ENCODE data around the gene AMDHD2.

The AMDHD2 gene

DNA sequence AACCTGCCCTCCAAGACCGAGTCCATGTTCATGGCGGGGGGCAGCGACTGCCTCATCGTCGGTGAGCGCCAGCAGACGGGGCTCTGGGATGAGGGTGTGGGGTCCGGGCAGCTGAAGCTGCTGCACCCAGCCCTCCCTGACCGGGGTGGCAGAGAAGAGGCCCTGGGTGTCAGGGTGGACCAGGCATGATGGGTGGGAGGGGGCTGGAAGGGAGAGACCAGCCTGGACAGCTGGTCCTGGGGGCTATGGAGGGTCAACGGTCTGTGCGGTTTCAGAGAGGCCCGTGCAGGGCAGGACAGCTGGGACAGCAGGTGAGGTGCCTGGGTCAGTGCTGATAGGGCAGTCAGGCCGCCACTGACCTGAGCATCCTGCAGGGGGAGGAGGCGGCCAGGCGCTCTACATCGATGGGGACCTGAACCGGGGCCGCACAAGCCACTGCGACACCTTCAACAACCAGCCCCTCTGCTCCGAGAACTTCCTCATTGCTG, 19.7 kb upstream of the AMDHD2 start:
- no peak for DNase-seq

DNA sequence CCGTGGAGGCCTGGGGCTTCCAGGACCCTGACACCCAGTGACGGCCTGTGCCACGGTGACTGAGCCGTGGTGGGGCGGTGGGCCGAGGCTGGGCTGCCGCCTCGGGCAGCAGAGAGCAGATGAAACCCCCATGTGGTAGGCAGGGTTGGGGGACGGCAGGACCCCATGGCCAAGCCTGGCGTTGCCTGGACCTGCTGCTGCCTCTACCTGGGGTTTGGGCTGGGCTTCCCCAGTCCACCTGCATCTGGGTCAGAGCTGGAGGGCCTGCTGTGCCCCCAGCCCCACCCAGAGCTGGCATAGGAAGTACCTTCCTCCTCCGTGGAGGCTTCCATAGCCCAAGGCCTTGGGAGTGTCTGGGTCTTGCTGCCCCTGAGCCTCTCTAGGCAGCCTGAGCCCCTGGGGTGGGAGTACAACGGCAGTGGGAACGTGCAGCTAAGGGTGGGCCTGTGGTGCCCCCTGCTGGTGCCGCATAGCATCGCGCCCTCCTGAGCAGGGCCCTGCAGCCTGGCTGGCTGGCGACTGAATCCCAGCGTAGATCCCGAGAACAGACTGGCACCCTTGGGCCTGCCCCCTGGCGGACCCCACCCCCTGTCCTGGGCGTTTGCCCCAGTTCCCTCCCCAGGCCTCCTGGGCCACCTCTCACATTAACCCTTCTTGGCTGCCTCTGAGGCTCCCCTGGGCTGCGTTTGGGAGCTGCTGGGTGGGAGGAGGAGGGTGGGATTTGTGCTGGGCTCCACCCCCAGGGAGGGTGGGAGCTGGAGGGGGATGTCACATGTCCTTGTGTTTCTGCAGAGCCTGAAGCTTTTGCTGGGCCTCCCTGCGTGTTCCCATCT, 19.0 kb upstream of the AMDHD2 start:
- DNase-seq = no peak

DNA sequence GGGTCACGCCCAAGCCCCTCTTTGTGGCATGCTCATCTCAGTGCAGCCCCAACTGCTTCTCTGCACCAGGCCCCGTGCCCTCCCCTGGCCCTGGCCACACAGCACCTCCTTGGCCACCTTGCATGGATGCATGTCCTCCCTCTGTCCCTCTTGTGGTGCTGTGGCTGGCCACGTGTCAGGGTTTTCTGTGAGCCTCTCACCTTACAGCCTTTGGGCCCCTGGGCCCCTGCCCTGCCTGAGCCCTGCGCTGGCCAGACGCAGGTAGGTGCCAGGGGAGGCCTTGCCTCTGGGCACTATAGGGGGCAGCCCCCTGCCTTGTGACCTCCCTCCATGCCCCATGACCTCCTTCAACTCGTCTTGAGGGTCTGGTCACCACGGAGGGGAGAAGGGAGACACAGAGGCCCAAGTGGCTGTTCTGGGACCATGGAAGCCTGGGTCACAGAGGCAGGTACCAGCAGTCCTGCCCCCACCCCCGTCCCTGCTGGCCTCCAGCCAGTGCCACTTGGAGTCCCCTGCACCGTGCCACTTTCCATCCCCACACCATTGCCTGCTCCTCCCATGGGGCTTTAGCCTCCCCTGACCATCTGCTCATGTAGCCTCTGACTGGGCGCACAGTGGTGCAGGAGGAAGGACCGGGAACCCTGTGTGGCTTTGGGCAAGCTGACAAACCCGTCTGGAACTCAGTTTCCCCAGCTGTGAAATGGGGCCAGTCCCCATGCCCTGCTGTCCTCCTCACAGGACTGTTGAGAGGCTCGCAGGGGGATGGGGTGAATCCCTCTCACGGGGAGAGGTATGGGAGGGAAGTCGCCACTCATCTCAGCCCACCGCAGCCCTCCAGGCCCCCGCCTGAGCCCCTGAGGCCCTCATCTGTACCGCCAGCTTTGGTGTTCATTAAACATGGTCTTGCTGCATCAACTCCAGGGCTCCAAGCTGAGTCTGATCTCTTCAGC, 17.9 kb upstream of the AMDHD2 start:
- DNase-seq = no peak

DNA sequence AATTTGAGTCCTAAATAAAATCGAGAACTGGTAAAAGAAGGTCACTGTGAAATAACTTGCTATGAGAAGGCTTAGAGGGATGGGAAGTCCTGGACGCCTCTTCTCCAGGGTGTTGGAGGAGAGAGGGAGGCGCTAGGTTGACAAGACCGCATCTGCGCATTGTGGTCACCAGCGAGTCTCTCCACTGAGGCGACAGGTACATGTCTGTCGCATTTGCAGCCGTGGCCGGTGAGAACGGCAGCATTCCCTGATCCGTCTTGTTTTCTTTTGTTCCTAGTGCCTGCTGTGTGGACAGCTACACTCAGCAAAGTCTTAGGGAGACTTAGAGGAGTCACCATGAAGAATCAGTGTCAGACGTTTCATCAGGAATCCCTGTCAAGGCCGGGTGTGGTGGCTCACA, 14.5 kb upstream of the AMDHD2 start:
- no peak for DNase-seq

DNA sequence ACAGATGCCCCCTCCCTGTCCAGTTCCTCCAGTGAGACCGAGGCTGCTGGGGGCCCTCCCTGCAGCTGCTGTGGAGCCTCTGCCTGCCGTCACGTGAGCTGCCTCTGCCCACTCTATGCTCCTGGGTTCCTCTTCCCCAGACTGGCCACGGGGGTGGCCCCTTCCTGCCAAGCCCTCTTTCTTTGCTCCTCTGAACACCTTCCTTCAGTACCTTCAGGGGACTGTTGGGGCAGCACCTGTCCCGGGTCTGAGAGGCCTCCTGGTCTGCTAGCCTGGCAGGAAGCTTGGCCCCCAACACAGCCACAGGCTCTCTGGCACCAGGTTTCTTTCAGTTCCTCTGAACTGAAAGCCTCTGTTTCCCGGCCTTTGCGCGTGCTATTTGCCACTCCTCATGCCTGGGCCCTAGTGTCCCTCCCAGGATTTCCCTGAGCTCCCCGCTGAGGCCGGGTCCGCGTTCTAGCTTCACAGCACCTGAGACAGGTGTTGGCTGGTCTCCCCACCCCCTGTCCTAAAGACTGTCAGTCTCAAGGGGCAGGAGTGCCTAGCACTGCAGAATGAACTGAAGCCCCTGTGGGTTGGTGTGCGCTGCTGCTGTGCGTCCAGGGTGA, 13.0 kb upstream of the AMDHD2 start:
- no peak for DNase-seq

DNA sequence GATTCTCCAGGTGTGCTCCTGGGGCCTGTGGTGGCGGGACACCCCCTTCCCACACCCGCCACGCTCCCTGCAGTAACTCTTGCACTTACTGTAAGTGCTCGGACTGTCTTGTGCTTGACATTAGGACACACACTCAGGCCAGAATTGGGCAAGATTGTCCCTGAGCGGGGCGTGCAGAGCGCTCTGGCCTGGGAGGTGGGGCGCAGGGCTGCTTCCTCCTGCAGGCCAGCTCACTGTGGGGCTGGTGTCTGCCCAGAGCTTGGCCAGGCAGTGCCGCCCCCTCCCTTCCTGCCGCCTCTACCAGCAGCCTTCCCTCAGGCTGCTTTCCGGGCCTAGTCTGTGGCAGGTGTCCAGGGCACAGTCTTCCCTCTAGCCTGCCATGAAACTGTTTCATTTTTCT, 12.5 kb upstream of the AMDHD2 start:
- no peak for DNase-seq

DNA sequence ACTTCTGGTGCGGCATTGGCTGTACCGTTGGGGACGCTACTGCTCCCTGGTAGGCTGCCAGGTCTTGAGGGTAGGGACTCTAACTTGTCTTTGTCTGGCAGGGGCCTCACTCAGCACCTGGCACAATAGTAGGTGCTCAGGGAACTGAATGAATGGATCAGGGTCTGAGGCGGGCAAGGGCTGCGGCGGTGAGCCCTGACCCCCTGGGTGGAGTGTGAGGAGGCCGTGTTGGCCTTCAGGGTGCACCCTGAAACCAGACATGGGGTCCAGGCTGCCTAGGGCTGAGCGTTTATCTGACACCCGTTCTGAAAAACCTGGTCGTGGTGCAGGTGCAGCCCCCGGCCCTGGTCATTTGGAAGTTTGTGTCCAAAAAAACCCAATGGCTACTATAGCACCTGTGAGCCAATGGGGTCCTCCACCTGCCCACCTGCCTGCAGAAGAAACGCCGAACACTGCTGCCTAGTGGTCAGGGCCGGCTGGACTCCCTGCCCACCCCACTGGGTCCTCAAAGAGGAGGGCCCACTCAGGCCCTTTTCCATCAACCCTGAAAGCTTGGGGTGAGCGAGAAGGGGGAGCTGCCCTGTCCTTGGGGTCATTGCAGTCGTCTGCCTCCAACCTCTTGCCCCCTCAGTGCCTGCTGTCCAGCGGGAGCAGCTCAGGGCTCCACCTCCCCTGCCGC, 11.3 kb upstream of the AMDHD2 start:
- DNase-seq = no peak

DNA sequence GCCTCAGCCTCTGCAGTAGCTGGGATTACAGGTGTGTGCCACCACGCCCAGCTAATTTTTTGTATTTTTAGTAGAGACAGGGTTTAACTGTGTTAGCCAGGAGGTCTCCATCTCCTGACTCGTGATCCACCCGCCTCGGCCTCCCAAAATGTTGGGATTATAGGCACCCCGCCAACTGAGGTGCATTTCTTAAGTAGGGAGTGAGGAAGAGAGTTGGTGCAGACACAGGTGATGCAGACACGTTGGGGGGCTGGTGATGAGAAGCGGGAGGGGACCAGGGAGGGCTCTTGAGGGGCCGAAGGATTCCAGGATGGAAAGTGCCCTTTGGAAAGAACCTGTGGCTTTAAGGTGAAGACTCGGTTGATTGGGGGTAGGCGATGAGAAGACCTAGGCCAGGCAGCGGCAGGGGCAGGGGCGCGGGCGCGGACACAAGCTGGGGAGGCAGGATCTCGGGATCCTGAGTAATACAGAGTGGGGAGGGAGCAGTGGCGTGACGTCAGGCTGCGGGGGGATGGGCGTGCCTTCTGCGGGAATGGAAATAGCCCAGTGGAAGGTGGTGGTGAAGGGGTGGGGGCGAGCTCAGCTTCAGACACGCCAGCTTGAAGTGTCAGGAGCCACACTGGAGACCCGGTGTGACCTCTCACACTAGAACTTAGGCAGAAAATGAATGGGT, 8.9 kb upstream of the AMDHD2 start:
- DNase-seq = no peak

DNA sequence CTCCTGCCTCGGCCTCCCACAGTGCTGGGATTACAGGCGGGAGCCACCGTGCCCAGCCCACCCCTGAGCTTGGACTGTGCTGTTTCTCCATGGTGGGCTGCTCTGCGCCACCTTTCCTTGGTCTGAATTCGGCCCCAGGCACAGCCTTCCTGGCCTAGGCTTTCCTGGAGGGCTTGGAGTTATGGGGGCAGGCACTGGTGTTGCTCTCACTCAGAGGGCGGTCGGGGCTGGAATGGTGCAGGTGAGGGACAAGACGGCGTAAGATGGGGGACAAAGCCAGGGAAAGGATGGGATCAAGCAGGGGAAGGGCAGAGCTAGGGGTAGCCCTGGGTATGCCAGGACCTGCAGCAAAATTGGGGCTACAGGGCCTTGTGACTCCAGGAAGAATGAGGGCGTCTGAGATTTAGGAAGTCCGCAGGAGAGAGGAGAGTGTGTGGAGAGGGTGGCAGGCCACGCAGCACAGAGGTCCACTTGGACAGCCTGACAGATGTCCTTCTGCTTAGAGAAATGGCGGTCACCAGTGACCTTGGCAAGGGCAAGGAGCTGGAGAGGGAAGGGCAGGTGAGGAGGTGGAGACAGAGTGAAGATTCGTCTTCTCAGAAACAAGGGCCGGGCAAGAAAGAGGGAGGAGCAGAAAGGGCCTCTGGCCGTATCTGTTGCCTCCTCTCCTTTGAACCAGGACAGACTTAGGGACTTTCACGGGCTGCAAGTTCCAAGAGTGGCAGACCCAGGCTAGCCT, 8.0 kb upstream of the AMDHD2 start:
- DNase-seq = no peak

DNA sequence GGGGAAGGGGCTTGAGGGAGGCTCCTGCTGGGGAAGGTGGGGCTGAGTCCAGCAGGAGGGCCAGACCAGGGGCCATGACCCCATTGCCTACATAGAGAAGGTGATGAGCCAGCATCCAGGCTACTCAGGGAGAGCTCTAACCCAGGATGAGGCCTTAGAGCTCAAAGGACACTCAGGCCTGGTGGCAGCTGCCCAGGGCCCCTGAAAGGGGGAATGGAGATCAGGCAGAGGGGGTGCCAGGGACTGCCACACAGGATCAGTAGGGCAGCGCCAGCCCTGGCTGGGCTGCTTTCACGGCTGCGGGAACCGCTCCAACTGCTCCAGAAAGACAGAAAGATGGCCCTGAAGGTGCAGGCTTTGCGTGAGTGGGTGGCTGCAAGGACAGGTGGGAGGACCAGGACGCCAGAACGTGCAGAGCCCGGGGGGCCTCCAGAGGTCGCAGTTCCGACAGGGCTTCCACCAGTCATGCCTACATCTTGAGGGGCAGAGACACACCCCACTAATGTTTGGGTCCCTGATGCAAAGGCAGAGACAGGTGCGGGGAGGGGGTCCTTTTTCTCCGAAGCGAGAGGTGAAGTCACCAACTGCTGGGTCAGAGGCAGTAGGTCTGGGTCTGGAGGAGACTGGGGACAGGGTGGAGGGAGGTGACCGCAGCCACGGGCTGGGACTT, 7.3 kb upstream of the AMDHD2 start:
- no peak for DNase-seq

DNA sequence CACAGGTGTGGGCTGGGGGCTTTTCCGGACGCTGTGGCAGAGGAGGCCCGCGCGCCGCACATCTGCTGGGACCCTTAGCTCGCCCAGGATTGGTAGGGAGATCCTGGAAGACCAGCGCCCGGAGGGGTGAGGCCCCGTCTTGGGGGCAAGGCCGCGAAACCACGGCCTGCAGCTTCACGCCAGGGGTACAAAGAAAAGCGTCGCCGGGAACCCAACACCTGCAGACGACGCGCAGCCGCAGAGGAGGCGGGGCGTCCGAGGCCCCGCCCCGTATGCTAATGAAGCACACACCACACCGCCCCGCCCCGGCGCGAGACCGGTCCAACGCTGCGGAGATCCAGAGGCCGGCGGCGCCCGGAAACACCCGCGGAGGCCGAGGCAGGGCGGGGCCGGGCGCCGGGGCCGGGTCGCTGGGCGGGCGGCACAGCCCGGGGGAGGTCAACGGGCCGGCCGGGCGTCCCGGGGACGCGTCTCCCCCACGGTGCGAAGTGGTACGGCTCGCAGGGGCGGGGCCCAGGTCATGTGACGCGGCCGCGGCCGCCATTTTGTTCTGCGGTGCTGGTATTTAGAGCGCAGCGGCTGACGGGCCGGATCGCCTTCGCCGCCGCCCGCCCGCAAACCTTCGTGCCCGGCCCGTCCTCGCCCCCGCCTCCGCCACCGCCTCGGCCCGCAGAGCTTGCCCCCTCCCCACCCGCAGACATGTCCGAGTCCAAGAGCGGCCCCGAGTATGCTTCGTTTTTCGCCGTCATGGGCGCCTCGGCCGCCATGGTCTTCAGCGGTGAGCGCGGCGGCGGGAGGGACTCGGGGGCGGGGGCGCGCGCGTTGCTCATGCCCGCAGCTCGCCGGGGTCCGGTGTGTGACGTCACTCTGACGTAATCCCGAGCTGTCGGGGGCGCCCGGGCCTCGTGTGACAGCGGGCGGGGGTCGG, 6.5 kb upstream of the AMDHD2 start, which contains the start of gene ATP6V0C:
ATP6V0C (plus strand) TSS at position 548 of the 928 bp plus-strand sequence; CDS start at position 700, 152 bp downstream.
- DNase-seq = peak; percentile 88

DNA sequence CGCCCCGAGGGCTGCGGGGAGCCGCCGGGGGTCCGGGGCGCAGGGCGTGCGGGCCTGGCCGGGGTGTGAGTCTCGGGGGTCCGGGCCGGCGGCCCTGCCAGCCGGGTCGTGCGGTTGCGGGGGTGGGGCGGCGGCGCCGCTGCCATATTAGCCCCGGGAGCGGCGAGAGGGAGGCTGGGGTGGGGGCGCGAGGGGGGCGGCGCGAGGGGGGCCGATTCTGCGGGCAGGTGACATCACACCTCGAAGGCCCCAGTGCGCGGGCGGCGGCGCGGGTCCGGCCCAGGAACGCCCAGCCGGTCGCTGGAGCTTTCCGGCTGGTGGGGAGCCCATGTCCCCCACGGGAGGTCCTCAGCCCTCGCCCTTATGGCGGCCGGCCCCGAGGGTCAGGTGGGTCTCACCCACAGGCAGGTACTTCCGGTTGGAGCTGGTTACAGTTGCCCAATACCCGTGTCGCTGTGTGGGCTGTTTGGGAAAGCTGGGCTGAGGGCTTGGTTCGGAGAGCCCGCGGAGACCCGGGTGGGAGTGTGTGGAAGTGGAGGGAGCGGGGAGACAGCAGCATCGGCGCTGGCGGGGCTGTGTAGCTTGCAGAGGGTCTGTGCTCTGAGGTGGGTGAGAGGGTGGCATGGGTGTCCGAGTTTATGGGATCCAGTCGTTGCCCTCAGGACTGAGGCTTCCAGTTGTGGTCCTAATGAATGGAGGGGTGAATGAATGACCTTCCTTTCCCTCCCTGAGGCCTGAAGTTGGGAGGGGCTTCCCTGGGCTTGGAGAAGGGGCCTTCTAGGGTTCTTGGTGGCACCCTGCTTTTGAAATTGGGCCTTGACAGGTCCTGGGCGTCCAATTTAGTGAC, 5.6 kb upstream of the AMDHD2 start:
- no peak for DNase-seq

DNA sequence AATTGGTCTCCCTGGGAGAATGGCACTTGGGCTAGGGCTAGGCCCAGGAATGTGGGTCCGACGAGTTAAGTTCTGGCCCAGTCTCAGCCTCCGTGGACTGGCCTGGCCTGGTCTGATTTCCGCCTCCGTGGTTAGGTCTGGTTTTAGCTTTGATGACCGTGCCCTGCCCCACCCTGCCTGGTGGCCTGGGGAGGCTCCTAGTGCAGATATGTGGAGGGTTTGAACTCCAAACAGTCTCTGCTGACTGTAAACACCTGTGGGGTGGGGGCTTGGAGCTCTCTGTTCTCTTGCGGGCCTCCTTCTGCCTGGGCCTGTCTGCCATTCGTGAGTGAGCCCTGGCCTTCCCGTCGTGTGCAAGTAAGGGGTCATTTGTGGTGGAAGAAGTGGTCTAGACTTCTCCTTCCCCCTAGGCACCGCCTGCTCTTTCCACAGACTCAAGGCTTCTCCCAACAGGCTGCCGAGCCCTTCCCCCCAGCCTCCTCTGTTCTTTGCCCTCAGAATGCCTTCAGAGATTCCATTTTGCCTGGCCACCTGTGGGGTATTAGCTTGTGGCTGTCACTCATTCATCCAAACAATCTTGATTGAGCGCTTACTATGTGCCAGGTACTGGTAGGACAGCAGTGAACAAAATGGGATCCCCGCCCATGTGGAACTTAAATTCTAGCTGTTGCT, 4.9 kb upstream of the AMDHD2 start:
- DNase-seq = no peak

DNA sequence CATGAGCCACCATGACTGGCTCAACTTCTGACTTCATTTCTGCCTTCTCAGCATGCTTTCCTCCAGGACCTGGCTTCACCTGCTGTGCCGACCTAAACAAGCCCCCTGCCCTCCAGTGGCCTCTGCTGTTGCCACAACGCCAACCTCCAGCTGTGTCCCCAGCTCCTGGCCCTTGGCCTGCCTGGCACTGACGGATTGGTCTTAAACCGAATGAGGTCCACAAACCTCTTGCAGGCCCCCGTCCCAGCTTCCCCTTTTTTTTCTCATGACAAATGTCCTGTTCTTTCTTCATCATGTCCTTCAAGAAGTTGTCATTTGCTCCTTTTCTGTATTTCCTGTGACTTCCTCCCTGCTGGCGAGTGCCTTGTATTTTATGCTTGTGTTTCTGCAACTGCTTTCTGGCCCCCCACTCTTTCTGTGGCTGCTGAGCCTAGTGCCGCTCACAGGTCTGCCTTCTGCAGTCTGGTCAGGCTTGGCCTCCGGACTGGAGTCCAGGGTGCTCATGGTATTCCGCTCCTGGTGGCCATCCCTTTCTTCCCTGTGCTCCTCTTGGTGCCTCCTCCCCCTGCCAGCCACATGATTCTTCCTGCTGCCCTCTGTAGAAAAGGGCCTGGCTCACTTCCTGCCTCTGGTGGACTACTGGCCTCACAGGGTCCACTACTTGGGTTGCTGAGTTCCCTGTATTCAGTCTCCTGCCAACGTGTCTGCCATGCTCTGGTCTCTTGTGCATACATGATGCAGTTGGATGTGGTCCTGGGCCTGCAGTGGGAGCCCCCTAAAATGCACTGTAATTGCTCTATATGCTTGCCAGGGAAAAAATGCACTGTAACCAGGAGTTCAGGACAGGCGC, 3.6 kb upstream of the AMDHD2 start:
- no peak for DNase-seq

DNA sequence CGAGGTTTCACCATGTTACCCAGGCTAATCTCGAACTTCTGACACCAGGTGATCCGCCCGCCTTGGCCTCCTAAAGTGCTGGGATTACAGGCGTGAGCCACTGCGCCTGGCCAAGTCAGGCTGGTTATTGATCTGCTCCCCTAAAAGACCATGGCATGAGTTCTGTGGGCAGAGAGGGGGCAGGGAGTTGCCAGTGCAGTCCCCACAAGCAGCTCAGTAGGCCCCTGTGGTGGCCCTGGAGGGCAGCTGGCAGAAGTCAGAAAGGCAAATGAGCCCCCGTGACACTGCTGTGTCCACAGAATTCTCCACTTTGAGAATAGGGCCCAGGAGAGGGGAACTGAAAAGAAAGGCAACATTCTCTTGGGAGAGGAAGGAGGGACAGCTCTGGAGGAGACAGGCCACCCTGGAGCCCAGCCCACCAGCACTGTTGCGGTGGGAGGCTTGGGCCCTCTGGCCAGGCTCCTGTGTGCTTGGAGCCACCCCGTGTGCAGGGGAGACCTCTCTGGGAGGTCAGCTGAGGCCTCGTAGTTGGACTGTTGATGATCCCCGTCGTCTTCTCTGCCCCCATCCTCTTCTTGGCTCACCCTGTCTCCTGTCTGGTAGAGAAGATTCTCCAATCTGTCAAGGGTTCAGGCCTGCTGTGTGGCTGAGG, 2.1 kb upstream of the AMDHD2 start:
- DNase-seq = no peak
